ENCODE results near the gene C2CD2.

GRCh38 chr21:41918561-41919358 is 35.1 kb downstream of the C2CD2 start:
- TF ChIP-seq CTCF (IDR thresholded peaks at IDR 0.05), result no peak
- no peak for TF ChIP-seq POLR2AphosphoS5 (IDR thresholded peaks at IDR 0.05)

Measured in esophagus muscularis mucosa (tissue), 3 donors.